Limb (tissue), 2 donors: ENCODE measurements around the gene UBASH3A.

Experiments used
- DNase-seq, 2 donors: peaks; one replicate each; pipeline ENCODE4 v3.0.0-alpha.2; 2016; ENCODE audit errors: extremely low spot score in 2 of 2

The UBASH3A gene

GRCh38 chr21:42374864-42375499 is 28.7 kb upstream of the UBASH3A start:
- DNase-seq: peak in 1 of 2 donors; percentile 50

GRCh38 chr21:42375506-42375905 is 28.2 kb upstream of the UBASH3A start:
- no peak for DNase-seq

DNA sequence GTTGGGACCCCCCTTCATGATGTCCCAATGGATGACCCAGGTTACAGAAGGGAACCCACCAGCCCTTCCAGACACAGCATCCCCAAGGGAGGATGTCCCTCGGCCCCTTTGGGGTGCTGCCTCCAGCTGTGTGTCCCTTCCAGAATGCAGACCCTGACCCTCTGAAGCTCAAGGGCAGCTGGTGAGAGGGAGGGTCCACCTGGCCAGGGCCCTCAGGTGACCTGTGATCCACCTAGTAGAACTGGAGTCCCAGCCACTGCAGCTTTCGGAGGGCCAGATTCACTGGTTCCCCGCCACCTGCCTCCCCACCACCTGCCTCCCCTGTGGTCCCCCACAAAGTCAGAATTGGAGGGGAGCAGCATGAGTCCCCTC is 27.8 kb upstream of the UBASH3A start:
- DNase-seq: no peak

DNA sequence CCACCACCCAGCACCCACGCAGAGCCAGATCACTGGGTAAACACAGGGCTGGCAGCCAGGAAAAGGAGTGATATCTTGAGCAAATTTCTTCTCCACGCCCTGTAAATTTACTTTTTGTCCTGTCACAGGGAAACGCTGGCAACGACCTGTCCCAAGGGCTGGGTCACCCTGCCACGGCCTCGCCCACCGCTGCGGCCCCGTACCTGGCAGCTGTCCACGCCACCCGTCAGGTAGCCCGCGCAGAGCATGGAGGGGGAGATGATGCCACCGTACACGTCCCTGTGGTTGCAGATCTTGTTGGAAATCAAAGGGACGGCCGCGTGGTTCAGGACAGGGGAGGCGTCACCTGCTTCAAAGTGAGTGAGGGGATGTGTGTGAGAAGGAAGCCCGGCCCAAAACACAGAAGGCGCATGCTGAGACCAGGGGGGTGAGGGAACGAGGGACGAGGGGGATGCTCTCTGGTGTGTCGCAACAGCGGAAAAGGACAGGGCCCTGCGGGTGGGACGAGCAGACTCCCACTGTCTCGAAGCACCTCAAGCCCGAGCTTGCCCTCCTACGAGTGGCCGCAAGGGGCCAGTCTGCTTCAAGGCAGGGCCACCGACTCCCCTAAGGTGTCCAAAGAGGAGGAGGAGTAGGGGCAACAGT is 27.2 kb upstream of the UBASH3A start:
- no peak for DNase-seq

GRCh38 chr21:42377211-42377950 is 26.3 kb upstream of the UBASH3A start:
- no peak for DNase-seq

DNA sequence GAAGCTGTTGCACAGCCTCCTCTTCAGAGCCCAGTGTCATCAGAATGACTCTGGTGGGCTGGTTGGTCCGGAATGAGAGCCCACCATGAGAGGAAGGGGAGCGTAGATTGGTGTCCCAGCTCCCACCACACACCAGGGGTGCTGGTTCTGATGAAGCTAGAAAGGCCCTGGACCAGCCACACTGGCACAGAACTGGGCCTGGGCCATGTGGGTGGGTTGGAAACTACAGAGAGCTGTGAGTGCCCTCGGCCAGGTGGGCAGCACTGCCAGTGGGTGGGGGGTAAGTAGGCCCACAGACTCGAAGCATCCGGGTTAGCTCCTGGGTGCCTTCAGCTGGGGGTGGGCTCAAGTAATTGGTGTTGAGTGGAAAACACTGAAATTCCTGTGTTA is 25.8 kb upstream of the UBASH3A start:
- no peak for DNase-seq

GRCh38 chr21:42378418-42378817 is 25.3 kb upstream of the UBASH3A start:
- DNase-seq: no peak

DNA sequence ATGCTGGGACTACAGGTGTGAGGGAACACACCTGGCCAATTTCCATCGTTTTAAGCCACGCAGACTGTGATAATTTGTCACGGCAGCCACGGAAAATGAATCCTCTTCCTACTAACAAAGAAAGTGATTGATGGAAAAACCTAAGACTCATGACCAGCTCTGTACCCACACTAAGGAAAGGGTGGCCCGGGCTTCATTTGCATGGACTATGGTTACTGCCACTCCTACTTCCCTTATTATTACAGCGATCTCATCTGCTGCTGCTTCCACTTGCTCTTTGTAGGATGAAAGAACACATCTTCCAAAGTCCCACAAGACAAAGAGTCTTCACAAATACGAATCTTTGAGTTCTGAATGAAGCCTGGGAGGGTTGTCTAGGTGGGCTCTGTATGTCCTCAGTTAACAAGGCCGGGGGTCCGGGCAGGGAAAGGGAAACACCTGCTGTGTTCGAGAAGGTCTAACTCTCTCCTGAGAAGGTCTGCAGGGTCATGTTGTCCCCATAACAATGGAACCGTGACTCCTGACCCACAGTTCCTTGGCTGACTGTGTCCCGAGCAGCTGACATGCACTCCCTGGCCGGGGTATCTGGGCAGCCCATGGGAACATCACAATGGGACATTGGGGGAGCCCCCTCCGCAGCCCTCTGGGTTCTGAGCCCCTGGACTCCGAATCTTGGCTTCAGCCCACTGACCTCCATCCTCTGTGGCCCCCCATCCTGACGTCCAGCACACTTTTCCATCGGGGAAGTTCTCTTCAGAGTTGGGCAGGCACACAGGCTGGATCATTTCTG is 24.1 kb upstream of the UBASH3A start:
- no peak for DNase-seq

GRCh38 chr21:42381347-42381984 is 22.2 kb upstream of the UBASH3A start:
- no peak for DNase-seq

GRCh38 chr21:42382915-42383314 is 20.8 kb upstream of the UBASH3A start:
- DNase-seq: no peak

GRCh38 chr21:42383331-42383730 is 20.4 kb upstream of the UBASH3A start:
- no peak for DNase-seq

DNA sequence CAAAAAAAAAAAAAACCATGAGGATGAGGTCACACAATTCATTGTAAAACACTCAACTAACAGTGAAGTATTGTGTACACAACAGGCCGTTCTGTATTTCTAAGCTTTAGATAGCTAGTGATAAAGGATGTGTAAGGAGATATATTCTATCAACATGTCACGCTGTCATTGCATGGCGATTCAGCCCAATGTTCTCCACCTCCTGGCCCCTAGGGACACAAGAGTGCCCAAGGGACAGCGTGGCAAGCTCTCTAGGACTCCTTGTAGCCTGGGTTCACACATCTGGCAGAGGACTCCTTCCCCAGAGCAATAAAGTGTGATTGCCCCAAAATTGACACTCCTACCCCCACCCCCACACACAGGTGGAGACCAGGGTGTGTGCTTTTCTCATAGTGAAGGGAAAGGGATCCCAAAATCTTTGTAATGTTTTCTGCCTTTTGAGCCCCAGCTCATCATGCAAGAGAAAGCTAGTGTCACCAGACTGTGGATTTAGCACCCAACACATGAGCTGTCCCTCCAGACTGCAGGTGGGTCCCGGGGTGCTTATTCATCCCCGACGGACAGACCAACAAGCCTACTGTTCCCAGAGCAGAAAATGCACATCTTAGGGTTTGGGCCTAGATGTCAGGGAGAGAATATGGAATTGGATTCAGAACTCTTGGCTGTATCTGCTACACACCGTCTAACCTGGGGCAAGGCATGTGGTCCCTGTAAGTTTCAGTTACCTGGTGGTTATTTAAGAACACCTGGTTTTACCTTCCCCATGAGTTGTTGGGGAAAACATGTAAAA is 19.4 kb upstream of the UBASH3A start:
- DNase-seq: no peak

DNA sequence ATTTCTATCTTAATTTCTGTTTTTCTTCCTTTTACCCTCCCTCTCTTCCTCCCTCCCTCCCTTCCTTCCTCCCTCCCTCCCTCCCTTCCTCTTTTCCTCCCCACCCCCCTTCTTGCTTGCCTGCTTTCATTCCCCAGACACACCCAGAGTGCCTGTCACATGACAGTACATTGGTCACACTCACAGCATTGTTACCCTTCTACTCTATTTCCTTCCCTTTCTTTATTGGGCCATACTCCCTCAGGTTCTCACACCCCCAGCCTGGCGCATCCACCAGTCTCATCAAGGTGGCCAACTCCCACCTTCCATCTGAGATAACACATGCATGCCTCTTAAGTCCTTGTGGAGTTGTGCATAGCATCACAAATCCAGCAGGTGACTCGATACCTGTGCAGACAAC is 18.7 kb upstream of the UBASH3A start:
- DNase-seq: no peak

- DNase-seq: no peak
Measured at GRCh38 chr21:42385619-42386018, 18.1 kb upstream of the UBASH3A start.

DNA sequence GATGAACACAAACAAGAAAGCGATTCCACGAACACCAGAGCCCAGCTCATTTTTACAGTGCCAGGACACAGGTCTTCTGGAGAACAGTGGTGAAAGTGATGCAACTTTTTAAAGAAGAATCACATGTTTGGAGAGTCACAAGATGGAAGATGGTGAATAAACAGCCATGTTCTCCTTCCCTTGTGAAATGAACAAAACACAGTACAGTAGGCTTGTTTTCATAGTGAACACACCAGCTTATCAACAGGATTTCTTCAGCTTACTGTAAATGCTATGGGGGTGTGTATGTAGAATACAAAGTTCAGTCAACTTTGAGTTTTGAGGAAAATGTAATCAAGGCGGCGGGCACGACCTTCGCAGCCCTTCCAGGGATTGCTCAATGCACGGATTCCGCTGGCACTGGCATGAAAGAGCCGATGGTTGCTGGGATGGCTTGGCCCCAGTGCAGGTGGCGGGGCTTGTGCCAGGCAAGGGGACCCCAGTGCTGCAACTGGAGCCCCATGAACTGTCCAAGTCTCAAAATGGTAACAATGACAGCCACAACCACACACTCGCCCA is 17.6 kb upstream of the UBASH3A start:
- DNase-seq: no peak

DNA sequence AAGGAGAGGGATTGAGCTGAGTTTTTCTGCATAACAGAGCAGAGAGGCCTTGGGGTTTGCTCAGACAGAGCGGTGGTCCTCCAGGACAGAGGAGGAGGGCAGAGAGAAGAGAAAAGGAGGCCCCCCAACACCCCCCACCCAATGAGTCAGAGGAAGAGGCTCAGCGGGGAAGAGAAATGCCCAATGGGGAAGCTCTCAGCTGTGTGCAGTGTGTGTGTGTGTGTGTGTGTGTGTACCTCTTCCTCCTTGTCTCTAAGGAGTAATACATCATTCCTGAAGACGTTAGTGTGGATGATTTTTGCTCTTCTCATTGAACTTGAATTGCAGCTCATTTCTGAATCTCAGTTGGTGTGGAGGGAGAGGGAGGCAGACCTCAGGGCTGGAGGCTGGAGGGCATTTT is 16.5 kb upstream of the UBASH3A start:
- no peak for DNase-seq

DNA sequence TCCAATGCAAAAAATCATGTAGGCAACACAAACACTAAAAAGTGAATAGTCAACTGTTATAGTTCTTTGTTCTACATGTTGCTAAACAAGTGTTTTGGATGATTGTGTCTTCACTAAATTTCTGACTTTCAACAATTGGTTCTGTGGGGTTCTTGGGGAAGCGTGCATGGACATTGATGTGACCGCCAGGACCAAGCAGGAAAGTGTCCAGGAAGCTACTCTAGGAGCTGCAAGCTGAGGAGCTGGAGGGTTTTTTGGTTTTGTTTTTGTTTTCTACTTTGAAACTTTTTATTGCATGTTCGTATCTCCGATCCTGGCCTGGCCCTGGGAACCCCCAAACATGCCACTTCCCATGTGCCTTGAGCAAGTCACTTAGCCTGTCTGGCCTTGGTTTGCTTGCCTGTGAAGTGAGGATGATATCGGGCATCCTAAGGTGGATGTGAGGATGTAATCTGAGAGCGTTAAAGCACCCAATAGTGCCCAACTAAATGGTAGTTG is 15.8 kb upstream of the UBASH3A start:
- no peak for DNase-seq

- no peak for DNase-seq
Measured at GRCh38 chr21:42388740-42389448, 14.8 kb upstream of the UBASH3A start.

DNA sequence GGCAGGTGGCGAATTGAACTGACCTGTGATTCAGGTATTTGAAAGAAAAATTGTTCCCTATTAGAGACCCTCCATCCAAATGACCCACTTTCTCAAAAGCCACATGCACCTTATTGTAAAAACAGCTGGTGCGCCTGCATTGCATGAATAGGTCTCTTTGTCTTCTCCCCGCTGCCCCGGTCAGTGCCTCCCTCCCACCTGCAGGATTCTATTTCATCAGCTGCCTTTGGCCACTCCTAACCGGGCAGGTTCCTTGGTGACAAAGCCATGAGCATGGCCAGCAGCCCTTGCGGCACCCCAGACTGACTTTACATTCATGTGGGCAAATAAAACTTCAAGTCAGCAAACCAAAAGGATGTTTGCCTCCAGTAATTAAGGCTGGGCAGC is 14.3 kb upstream of the UBASH3A start:
- no peak for DNase-seq

DNA sequence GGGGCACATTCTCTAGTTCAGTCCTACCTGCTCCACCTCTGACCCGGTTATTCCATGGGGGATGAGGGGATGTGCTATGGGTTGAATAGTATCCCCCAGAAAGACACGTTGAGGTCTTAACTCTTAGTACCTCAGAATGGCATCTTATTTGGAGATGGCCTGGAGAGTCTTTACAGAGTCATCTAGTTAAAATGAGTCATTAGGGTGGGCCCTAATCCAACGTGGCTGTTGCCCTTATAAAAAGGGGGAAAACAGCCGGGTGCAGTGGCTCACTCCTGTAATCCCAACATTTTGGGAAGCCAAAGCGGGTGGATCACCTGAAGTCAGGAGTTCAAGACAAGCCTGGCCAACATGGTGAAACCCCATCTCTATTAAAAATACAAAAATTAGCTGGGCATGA is 13.5 kb upstream of the UBASH3A start:
- DNase-seq: no peak
